Natural killer cell (primary cell): ENCODE data around the gene CASD1. TPM values are rescaled to one million over a fixed set of nuclear protein-coding genes. Genes with fewer than 3 reads are reported as not detected.
A peak's percentile ranks its signal among the peaks of the same experiment; 100 is the strongest.

Experiments used
- ATAC-seq, 3 donors: fragments of 150-1000 bp in 2 of 3; fragments of 200-7000 bp in 1 of 3; cut with Tn5 transposase; 1 replicate in 1 of 3; 2 replicates in 2 of 3; pipeline ENCODE4 v1.10.0; 2021; ENCODE audit warnings: mild to moderate bottlenecking in 2 of 3, moderate library complexity in 2 of 3
- DNase-seq, 2 donors: peaks; one replicate each; pipeline versions ENCODE4 v3.0.0 to v3.0.0-alpha.2; 2013 to 2021; ENCODE audit warnings: mixed read lengths in 1 of 2
- H3K27ac ChIP-seq: one replicate; pipeline ENCODE4 v1.5.1; 2013; ENCODE audit warnings: mild to moderate bottlenecking, low read length
- H3K27me3 ChIP-seq: one replicate; pipeline ENCODE4 v1.6.1; 2013; ENCODE audit warnings: low read length; ENCODE audit not compliant: control insufficient read depth, insufficient read depth
- H3K36me3 ChIP-seq: one replicate; pipeline ENCODE4 v1.6.1; 2013; ENCODE audit warnings: low read length; ENCODE audit not compliant: control insufficient read depth, insufficient read depth
- H3K4me1 ChIP-seq: one replicate; pipeline ENCODE4 v1.6.1; 2013; ENCODE audit warnings: low read length; ENCODE audit not compliant: control insufficient read depth, insufficient read depth
- H3K4me3 ChIP-seq: one replicate; pipeline ENCODE4 v1.5.1; 2013; ENCODE audit warnings: low read length
- H3K9me3 ChIP-seq: one replicate; pipeline ENCODE4 v1.6.1; 2013; ENCODE audit warnings: low read length; ENCODE audit not compliant: control insufficient read depth, insufficient read depth
- H3K27ac Mint-ChIP-seq, 2 donors: one replicate each; pipeline ENCODE4 v1.8.0; 2022; ENCODE audit warnings: mild to moderate bottlenecking in 2 of 2, mixed read lengths in 2 of 2, moderate library complexity in 1 of 2
- H3K27me3 Mint-ChIP-seq, 2 donors: one replicate each; pipeline ENCODE4 v1.8.0; 2022; ENCODE audit warnings: low read depth in 2 of 2, mixed read lengths in 2 of 2
- H3K36me3 Mint-ChIP-seq: one replicate; pipeline ENCODE4 v1.8.0; 2022; ENCODE audit warnings: mixed read lengths
- H3K4me1 Mint-ChIP-seq, 2 donors: one replicate each; pipeline ENCODE4 v1.8.0; 2022; ENCODE audit warnings: mixed read lengths in 2 of 2
- H3K4me3 Mint-ChIP-seq: one replicate; pipeline ENCODE4 v1.8.0; 2022; ENCODE audit warnings: mild to moderate bottlenecking, moderate library complexity, mixed read lengths
- H3K9me3 Mint-ChIP-seq, 2 donors: one replicate each; pipeline ENCODE4 v1.8.0; 2022; ENCODE audit warnings: mixed read lengths in 2 of 2
- CTCF ChIP-seq: fragments of 200-600 bp; IDR thresholded peaks from one replicate; pipeline ENCODE4 v1.8.0; 2022; ENCODE audit warnings: antibody characterized with exemption
- WGBS: methylation state at CpG from one replicate; pipeline ENCODE4 v1.1.7; 2013; ENCODE audit warnings: missing lambda C conversion rate; ENCODE audit not compliant: insufficient coverage; 5-methylcytosine and 5-hydroxymethylcytosine counted together
- intact Hi-C: fragments of 100-400 bp; cut with micrococcal nuclease; formaldehyde crosslinking; loops from one replicate; pipeline ENCODE4 v1.14.2; 2022
- total RNA-seq, 4 donors: library from RNA; stranded (reverse); fragments of 120-200 nt in 1 of 4; gene quantifications; one replicate each; pipeline versions ENCODE4 v1.2.3 to v1.2.4, GENCODE V29; 2013 to 2022

Gene CASD1
- total RNA-seq = 10 to 100 TPM; 23.7 to 32.1 (median 26.0) TPM
- 51.6 TPM for total RNA-seq (2013)

GRCh38 chr7:94509264-94509886 lies at the start of gene CASD1:
Gene CASD1 (plus strand): TSS chr7:94509809. CDS start chr7:94510085, 276 bp downstream.
- Histone ChIP-seq H3K27ac (peak within 1 kb of the TSS; percentile 96), H3K9me3 (no peaks in the 10 kb centered on the region), H3K27me3 (no peaks in the 10 kb centered on the region), H3K4me3 (peak within 1 kb of the TSS; percentile 81), H3K36me3 (no peaks in the 10 kb centered on the region), H3K4me1 (peaks cover 15% of the 10 kb centered on the region)
- WGBS = 5% methylated on average over 40 of the region's 40 CpGs
- intact Hi-C loops = no loop called here
- TF ChIP-seq CTCF = no peak
- ATAC-seq (peak; percentile 79 to 83 (median 81)), DNase-seq (peak in 1 of 2 donors; percentile 76)
- Mint-ChIP-seq H3K4me1 (peaks cover 29 to 33% of the 10 kb centered on the region in 2 donors), H3K27me3 (no peaks in the 10 kb centered on the region), H3K27ac (peak within 1 kb of the TSS in 1 of 2 donors; percentile 85), H3K4me3 (peak within 1 kb of the TSS; percentile 88), H3K9me3 (no peaks in the 10 kb centered on the region), H3K36me3 (no peaks in the 10 kb centered on the region)

- Histone ChIP-seq H3K4me1 (no peaks in the 10 kb centered on the region), H3K27me3 (no peaks in the 10 kb centered on the region), H3K4me3 (no peak overlapping the region), H3K36me3 (no peaks in the 10 kb centered on the region), H3K9me3 (no peaks in the 10 kb centered on the region), H3K27ac (no peak overlapping the region)
- WGBS = 100% methylated on average over 1 of the region's 1 CpG
- no peak overlapping the region for H3K27ac Mint-ChIP-seq
- ATAC-seq (no peak), DNase-seq (no peak)
- no peak overlapping the region for H3K4me3 Mint-ChIP-seq
- intact Hi-C loops = no loop called here
- TF ChIP-seq CTCF = no peak
- peaks cover 0 to under 1% of the 10 kb centered on the region in 2 donors for H3K9me3 Mint-ChIP-seq
- peaks cover 6 to 19% of the 10 kb centered on the region in 2 donors for H3K27me3 Mint-ChIP-seq
- H3K4me1 Mint-ChIP-seq = no peaks in the 10 kb centered on the region
- no peaks in the 10 kb centered on the region for H3K36me3 Mint-ChIP-seq
Observed at GRCh38 chr7:94466516-94466915, 43.1 kb upstream of the CASD1 start.

- Mint-ChIP-seq H3K27me3 (peaks cover 6 to 36% of the 10 kb centered on the region in 2 donors), H3K4me1 (no peaks in the 10 kb centered on the region), H3K27ac (no peak overlapping the region), H3K4me3 (no peak overlapping the region), H3K36me3 (no peaks in the 10 kb centered on the region), H3K9me3 (peaks cover 0 to 3% of the 10 kb centered on the region in 2 donors)
- Histone ChIP-seq H3K27me3 (no peaks in the 10 kb centered on the region), H3K9me3 (no peaks in the 10 kb centered on the region), H3K4me1 (no peaks in the 10 kb centered on the region), H3K36me3 (no peaks in the 10 kb centered on the region), H3K4me3 (no peak overlapping the region), H3K27ac (no peak overlapping the region)
- DNase-seq (no peak), ATAC-seq (no peak)
- 90% methylated on average over 2 of the region's 2 CpGs for WGBS
- no peak for TF ChIP-seq CTCF
- intact Hi-C loops = no loop called here
Observed at GRCh38 chr7:94471604-94472003, 38.0 kb upstream of the CASD1 start.

GRCh38 chr7:94472608-94473007 lies 37.0 kb upstream of the CASD1 start:
- Mint-ChIP-seq H3K36me3 (no peaks in the 10 kb centered on the region), H3K4me3 (no peak overlapping the region), H3K9me3 (peaks cover 0 to 3% of the 10 kb centered on the region in 2 donors), H3K27me3 (peaks cover 8 to 32% of the 10 kb centered on the region in 2 donors), H3K27ac (no peak overlapping the region), H3K4me1 (no peaks in the 10 kb centered on the region)
- Histone ChIP-seq H3K36me3 (no peaks in the 10 kb centered on the region), H3K4me1 (no peaks in the 10 kb centered on the region), H3K27me3 (no peaks in the 10 kb centered on the region), H3K27ac (no peak overlapping the region), H3K9me3 (no peaks in the 10 kb centered on the region), H3K4me3 (no peak overlapping the region)
- intact Hi-C loops = no loop called here
- ATAC-seq = no peak
- no CpG with 5 or more reads among the region's 1 CpG for WGBS
- no peak for TF ChIP-seq CTCF
- DNase-seq = no peak
